ENCODE data around the gene SEPTIN10.

The SEPTIN10 gene

GRCh38 chr2:109591206-109591605 lies 22.6 kb downstream of the SEPTIN10 start (continued):
- TF ChIP-seq BACH2 (CRISPR knock-in tag; IDR thresholded peaks at IDR 0.05; ENCODE audit: borderline replicate concordance): no peak
- no peak for TF ChIP-seq ZFP3 (CRISPR knock-in tag; IDR thresholded peaks at IDR 0.05)
- no peak for TF ChIP-seq TOX (CRISPR knock-in tag; IDR thresholded peaks at IDR 0.05; ENCODE audit: borderline replicate concordance)
- TF ChIP-seq GLIS3 (CRISPR knock-in tag; IDR thresholded peaks at IDR 0.05): no peak
- TF ChIP-seq ZNF565 (CRISPR knock-in tag; conservative IDR thresholded peaks at IDR 0.05; ENCODE audit: low read depth): no peak

GRCh38 chr2:109586687-109587086 lies 27.1 kb downstream of the SEPTIN10 start:
- TF ChIP-seq POU6F1 (CRISPR knock-in tag; IDR thresholded peaks at IDR 0.05; ENCODE audit: borderline replicate concordance, low read depth) (no peak), SNAI2 (CRISPR knock-in tag; IDR thresholded peaks at IDR 0.05) (no peak), CREB5 (CRISPR knock-in tag; IDR thresholded peaks at IDR 0.05; ENCODE audit: low read depth) (no peak), PATZ1 (CRISPR knock-in tag; IDR thresholded peaks at IDR 0.05; ENCODE audit: borderline replicate concordance) (no peak), ZNF565 (CRISPR knock-in tag; conservative IDR thresholded peaks at IDR 0.05; ENCODE audit: low read depth) (no peak), ZNF8 (CRISPR knock-in tag; IDR thresholded peaks at IDR 0.05) (no peak), TCF4 (CRISPR knock-in tag; IDR thresholded peaks at IDR 0.05; ENCODE audit: borderline replicate concordance) (no peak), RARB (CRISPR knock-in tag; IDR thresholded peaks at IDR 0.05) (no peak), ISL1 (CRISPR knock-in tag; IDR thresholded peaks at IDR 0.05) (no peak), ARNTL (CRISPR knock-in tag; IDR thresholded peaks at IDR 0.05; ENCODE audit: borderline replicate concordance, low read depth) (no peak), ZNF70 (CRISPR knock-in tag; IDR thresholded peaks at IDR 0.05) (no peak), TOX (CRISPR knock-in tag; IDR thresholded peaks at IDR 0.05; ENCODE audit: borderline replicate concordance) (no peak), CSRNP3 (CRISPR knock-in tag; IDR thresholded peaks at IDR 0.05) (no peak), GLIS3 (CRISPR knock-in tag; IDR thresholded peaks at IDR 0.05) (no peak), OSR1 (CRISPR knock-in tag; IDR thresholded peaks at IDR 0.05) (no peak), ZFP3 (CRISPR knock-in tag; IDR thresholded peaks at IDR 0.05) (no peak), TSHZ2 (CRISPR knock-in tag; IDR thresholded peaks at IDR 0.05) (no peak), BACH2 (CRISPR knock-in tag; IDR thresholded peaks at IDR 0.05; ENCODE audit: borderline replicate concordance) (no peak), PPARA (CRISPR knock-in tag; IDR thresholded peaks at IDR 0.05; ENCODE audit: borderline replicate concordance) (no peak), ZC3H10 (CRISPR knock-in tag; IDR thresholded peaks at IDR 0.05) (no peak)
- no peak for ATAC-seq
